Measurements from ENCODE around the gene MYO18A.

Gene MYO18A

GRCh38 chr17:29073045-29073444 is 107.2 kb downstream of the MYO18A start:
- no peak for DNase-seq

DNA sequence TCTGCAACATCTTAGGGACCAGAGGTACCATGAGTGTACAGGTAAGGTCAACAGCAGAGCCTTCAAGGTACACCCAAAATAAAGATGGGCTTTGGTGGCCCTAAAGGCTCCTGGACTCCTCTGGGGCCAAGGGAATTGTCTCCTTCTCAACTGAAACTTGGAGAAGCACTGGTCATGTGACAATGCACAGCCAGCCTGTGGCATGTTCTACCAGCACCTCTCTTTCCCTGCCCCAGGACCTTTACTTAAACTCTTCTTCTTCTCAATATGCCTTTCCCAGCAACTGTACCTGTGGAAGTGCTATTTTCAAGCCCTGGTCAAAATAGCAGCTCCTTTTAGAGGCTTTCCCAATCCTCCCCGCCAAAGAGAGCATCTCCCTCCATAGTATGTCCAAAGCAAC is 108.9 kb downstream of the MYO18A start:
- DNase-seq, result no peak

- no peak for DNase-seq
Observed at GRCh38 chr17:29070781-29071180, 109.4 kb downstream of the MYO18A start.

DNA sequence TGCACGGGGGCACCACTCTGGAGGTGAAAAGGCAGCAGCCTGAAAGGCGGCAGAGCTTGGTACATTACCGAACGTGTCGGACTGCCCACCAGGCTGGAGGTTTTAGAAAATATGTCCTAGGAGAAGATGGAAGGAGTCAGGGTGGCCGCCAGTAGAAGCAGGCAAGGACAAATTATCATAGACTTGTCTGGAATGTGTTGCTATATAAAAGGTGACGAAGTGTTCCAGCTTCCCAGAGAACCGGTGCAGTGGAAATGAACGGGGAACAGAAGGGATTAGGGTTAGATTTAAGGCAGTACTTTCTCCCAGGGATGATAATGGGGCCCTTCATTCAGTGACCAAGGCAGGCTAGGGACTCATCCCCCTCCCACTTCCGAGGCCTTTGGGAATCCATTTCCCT is 109.9 kb downstream of the MYO18A start:
- no peak for DNase-seq

DNA sequence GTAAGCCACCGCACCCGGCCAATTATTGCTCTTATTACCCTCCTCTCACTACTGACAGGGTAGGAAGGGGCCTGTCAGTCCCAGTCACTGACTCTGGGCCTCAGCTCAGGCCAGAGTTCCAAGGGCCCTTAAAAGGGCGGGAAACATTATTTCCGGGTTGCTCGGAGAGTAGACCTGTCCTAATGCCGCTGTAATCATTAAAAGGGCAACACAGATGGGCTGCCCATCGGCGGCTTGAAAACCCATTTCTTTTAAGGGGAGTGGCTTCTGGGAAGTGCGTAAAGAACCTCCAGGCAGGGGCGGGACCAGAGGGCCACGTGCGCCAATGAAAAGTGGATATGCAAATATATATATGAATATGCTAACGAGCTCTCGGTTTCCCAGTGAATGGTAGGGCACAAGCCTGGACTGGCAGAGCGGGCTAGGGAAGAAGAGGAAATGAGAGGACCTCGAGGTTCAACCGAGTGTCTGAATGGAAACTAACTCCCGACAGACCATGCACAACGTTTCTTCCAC is 110.6 kb downstream of the MYO18A start:
- no peak for DNase-seq

DNA sequence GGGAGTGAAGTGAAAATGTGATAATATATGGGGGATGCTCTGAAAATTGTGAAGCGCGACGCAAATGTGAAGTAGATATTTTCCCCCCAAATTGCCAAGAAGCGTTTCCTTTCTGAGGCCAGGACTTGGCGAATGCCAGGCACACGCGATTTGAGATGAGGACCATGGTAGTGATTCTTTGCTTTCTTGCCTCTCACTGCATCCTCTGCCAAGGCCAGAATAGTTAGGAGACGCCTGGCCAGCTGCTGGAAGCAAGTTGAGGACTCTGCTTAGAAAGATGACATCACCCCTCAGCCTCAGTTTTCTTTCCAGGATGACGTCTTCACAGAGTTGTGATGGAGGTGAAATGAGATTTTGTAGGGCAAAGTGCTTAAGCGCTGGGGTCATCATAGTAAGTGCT is 111.4 kb downstream of the MYO18A start:
- DNase-seq, result no peak

GRCh38 chr17:29066606-29067005 is 113.6 kb downstream of the MYO18A start:
- no peak for DNase-seq

- no peak for DNase-seq
Observed at GRCh38 chr17:29066047-29066446, 114.2 kb downstream of the MYO18A start.

DNA sequence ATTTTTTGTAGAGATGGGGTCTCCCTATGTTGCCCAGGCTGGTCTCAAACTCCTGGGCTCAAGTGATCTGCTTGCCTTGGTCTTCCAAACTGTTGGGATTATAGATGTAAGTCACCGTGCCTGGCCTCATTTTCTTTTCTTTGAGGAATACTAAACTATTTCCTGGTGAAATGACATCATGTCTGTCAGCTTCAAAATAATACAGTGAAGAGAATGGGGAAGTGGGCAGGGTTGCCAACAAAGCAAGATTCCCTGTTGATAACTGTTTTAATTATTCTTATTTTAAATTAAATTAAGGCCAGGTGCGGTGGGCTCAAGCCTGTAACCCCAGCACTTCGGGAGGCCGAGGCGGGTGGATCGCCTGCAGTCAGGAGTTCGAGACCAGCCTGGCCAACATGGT is 116.2 kb downstream of the MYO18A start:
- DNase-seq, result no peak

DNA sequence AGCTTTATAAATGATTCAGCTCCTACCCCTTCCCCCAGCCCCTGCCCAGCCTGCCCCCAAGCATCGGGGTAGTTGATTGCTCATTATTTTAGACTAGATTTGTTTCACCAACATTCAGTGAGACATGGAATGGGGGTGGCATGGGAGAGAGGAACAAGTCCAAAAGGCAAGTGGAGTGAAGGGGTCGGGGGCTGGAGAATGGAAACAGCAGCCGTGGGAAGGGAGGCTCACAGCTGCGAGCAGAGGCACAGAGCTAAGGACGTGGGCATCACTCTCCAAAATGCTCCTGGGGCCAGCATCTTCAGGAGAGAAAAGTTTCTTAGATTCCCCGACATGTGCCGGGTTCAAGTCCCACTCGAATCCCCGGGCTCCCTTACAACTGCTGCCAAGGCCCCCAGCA is 118.0 kb downstream of the MYO18A start:
- no peak for DNase-seq

DNA sequence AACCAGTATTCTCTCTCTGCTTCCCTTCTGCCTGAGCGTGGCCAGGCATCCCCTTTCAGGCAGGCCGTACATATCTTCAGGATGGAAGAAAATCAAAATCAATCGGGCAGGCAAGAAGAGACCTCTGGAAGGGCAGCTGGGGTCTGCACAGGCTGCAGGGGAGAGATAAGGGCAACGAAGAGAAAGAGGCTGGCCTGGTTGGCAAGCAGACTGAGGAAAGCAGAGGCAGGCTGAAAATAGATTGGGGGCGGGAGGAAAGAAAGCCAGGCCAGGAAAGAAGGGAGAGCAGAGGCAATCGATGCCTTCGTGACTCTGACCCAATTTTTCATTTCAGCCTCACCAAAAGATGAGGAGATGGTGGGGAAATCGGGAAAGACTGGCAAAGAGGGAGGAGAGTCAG is 119.2 kb downstream of the MYO18A start:
- DNase-seq, result no peak

DNA sequence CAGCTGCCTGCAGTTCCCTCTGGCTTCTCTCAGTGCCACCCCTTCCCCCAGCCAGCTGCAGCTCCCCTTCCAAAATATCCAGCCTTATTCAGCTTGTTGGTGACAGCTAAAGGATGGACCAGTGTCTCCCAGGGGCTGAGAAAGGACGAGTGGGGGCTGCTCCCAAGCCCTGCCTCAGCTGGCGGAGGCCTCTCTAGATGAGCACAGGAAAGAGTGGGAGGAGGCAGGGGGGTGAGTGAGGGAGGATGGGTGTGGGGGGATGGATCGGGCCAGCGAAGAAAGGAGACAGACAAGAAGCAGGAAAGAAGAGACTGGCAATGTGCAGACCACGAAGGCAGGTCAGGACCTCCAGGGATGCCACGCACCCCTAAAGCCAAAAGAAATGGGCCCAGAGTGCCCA is 119.7 kb downstream of the MYO18A start:
- no peak for DNase-seq

DNA sequence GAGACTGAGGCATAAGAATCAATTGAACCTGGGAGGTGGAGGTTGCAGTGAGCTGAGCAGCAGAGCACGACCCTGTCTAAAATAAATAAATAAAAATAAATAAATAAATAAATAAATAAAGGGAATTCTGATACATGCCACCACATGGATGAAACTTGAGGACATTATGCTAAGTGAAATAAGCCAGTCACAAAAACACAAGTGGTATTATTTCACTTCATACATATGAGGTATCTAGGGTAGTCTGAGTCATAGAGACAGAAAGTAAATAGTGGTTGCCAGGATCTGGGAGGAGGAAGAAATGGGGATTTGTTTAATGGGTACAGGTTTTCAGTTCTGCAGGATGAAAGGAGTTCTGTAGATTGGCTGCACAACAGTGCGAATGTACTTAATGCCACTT is 120.9 kb downstream of the MYO18A start:
- DNase-seq, result no peak

DNA sequence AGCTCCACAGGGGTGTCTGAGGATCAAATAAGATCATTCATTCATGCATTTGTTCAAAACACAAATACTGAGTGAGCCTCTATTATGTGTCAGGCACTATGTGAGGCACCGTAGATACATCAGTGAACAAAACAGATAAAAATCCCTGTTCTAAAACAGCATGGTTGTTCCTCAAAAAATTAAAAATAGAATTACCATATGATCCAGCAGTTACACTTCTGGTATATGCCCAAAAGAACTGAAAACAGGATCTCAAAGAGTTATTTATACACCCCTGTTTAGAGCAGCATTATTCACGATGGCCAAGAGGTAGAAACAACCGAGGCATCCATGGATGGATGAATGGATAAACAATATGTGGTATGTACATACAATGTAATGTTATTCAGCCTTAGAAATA is 121.8 kb downstream of the MYO18A start:
- DNase-seq, result no peak

DNA sequence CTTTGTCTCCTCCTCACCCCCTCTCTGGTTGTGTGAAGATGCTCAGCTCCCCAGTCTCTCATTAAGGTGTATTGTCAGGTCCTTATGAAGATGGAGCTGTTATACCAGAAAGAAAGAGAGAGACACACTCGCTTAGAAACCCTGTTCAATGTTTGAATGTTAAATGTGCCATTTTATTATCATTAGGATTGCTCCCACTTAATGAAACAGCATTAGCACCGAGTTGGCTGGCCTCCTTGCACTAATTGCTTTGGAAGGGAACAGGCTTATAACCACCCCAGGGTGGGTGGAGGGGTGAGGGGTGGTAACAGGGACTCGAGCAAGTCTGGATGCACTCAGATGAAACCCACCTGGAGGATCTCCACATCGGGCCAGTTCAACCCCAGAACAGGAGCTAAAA is 122.8 kb downstream of the MYO18A start:
- DNase-seq, result no peak

GRCh38 chr17:29054835-29055234 is 125.4 kb downstream of the MYO18A start:
- no peak for DNase-seq

GRCh38 chr17:29051731-29052130 is 128.5 kb downstream of the MYO18A start:
- DNase-seq, result peak in 1 of 2 experiments; percentile 6

DNA sequence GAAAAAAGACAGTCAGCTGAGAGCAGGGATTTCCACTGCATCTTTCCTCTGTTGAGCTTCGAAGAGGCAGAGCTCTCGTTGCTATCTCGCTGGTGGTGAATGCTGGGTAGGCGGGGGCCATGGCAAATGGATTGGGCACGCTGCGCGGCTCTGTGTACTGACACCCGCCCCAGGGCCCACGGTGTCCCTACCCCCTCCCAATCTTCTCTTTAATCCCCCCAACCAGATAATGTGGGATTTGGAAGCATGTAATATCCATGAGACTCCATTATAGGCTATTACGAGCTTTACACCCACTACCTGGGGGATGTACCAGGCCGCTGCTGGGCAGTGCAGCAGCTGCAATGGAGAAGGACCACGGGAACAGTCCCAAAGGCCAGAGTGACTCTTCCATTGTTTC is 129.0 kb downstream of the MYO18A start:
- no peak for DNase-seq

- DNase-seq, result no peak
Observed at GRCh38 chr17:29050176-29050575, 130.0 kb downstream of the MYO18A start.

- no peak for DNase-seq
Observed at GRCh38 chr17:29049541-29050145, 130.6 kb downstream of the MYO18A start.

GRCh38 chr17:29048440-29049368 is 131.5 kb downstream of the MYO18A start:
- DNase-seq, result no peak

DNA sequence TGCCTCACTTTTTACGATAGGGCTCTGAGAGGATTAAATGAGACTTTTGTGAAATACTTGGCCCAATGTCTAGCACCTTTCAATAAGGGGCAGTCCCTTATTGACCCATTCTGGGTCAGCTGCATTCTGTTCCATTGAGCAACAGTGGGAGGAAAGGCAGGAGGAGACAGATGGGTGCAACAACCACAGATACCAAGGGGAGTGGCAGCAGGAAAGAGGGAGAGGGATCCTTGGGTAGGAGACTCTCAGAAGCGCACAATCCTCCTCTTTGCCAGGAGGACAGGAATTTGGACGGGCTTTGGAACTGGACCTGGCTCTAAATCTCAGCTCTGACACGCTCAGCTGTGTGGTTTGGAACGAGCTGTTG is 133.7 kb downstream of the MYO18A start:
- DNase-seq, result no peak

DNA sequence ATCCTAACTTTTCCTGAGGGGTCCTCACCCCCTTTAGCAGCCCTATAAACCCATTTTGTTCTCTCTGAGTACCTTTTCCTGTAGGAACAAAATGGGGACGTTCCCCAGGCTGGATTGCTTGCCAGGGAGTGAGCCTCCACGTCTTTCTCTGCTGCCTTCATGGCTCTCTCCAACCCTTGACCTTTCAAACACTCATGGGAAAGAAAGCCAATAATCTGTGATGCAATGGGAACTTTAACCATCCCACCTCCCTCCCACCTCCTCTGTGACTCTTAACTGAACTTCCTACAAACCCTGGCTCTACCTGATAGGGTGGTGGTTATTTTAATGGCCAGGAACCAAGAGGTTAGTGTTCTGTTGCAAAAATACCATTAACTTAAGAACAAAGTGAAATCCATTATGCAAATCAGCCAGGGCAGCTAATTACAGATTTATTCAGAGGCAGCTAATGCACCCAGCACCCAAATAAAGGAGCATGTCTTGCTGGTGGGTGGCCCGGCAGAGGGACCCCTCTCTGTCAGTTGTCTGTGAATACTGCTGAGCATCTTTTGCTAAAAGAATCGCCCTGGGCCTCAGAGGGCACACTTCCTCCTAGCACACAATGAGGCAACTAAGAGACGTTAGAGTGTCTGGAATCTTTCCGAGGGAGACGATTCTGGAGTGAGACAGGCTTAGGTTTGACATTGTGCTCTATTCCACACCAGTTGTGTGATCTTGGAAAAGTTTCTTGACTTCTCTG is 134.3 kb downstream of the MYO18A start:
- DNase-seq, result no peak

DNA sequence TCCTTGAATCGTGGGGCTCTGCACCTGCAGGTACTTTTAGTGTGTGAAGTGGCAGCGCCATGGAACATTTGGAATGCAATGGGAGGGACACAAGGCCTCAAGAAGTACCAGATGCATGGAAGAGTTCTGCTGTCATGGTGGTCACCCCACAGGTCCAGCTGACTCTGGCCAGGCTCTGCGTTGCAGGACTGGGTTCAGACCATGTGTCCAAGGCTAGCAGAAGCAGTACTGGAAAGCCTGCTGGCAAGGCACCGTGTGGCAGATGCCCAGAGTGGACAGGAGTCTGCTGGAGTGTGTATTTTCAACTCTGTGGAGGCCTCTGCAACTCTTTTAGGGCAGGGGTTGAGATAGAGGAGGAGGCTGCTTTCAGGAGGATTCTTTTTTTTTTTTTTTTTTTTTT is 135.2 kb downstream of the MYO18A start:
- DNase-seq, result no peak

Measured in activated CD4-positive, alpha-beta T cell treated with anti-CD3 and anti-CD28 coated beads, Interleukin-2, amount 50 U/mL, for 4 hours (primary cell).